CD4-positive, alpha-beta T cell treated with Interleukin-4 for 1 hour (primary cell): Measurements from ENCODE around the gene INO80D.
"Not testable (repeated sequence)": the region's sequence is repeated elsewhere in the genome, so short reads cannot be mapped to it uniquely, and the experiment has no call there.

Experiments used
- DNase-seq, 2 donors: peaks; one replicate each; pipeline ENCODE4 v3.0.0-alpha.2; 2020 to 2022

INO80D gene

GRCh38 chr2:206084439-206084869 is 1.5 kb downstream of the INO80D start:
- DNase-seq = peak in 1 of 2 donors; percentile 25

DNA sequence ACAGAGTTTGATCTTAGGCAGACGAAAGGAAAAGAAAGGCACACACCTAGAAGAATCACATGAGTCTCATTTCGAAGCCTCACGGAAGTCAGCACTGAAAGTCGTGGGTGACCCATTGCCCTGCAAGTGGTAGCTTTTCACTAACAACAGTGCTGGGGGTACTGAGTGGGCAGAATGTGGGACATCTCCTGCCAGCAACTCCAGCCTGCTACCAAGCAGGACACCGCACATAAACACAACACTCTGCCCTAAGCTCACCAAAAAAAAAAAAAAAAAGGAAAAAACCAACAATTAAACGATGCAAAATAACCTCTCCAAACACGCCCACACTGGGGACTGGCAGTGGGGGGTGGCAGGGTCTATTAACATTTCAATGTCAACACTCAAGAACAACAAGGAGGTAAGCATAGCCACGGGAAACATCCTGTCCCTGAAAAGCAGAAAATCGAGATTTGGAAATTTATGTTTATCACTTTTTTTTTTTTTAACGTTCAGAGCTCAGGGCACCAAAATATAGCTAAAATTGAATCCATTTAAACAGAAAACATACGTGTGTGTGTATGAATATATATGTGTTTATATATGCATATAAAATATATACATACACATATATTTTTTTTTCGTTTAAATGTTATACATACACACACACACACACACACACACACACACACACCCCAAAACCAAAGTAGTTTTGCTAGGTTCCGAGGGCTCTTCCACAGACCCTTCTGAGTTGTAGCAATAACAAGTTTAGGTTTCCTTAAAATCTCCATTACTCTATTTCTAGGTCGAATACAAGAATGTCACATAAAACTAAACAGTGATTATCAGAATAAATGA is 2.2 kb downstream of the INO80D start:
- peak in 1 of 2 donors; percentile 34 for DNase-seq

DNA sequence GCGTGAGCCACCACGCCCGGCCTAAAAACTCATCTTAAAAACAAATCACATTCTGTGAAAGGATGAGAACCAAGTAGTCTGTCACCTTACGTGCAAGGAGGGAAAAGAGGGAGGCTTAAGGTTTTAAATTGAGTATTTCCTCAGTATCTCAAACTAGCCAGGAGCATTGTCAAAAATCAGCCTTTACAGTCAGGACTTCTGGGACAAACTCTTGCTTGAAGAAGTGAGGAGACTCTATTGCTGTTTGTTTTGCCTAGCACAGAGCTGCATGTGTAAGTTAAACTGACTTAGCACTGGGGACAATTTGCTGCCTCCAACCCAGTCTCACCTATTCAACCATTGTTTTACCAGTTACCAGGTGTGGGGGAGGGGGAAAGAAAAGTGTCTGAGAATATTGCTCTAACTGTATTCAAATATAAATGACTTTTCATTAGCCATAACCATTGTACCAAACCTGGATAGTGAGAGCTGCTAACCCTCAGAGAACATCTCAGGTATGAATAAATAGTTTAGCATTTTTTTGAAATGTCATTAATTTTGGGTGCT is 3.6 kb downstream of the INO80D start:
- DNase-seq = no peak

DNA sequence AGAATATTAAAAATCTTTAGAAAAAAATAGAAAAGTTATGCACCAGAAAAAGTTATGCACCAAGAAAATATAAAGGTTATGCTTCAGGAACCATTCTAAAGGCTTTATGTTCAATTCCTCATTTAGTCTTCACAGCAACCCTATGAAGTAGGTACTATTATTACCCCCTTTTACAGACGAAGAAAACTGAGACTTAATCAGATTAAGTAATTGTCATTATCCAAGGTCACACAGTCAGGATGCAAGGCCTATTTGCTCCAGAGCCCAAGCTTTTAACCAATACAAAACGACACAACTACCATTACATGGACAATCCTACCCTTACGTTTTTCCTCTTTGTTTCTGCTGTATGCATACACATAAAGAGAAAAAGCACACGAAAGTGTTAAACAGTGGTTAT is 5.0 kb downstream of the INO80D start:
- DNase-seq = no peak

- no peak for DNase-seq
Observed at GRCh38 chr2:206079699-206080465, 6.1 kb downstream of the INO80D start.

GRCh38 chr2:206077879-206078278 is 8.1 kb downstream of the INO80D start:
- not testable (repeated sequence) for DNase-seq

DNA sequence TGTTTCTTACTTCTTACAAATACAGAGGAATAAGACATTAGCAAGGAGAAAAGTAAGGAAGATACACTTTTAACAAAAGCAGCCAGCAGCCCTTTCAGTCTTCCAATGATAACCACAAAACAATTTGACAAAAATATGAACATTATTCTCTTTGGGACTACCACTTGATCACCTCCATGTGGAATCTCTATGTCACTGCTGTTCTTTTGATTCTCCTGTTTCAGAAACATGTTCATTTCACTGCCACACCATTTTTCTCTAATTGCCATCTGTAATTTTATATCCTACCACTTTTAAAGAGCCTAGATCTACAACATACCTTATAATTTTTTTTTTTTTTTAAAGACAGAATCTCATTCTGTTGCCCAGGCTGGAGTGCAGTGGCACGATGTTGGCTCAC is 10.9 kb downstream of the INO80D start:
- no peak for DNase-seq

DNA sequence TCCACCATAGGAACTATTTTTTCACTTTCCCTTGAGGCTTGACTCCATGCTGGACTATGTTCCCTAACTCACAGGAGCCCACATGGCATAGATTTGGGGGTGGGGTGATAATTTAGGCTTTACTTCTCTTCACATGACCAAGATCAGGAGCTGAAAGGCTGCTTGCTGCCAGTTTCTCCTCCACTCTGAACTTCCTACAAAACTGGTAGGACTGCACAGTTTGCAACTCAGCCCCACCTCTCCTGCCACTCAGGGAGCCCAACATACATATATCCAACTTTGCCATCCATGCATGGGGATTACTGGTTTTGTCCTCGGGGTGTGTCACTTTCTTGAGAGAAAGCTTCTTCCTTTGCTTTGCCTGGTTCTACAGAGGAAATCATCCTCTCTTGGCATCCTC is 14.2 kb downstream of the INO80D start:
- DNase-seq = no peak

DNA sequence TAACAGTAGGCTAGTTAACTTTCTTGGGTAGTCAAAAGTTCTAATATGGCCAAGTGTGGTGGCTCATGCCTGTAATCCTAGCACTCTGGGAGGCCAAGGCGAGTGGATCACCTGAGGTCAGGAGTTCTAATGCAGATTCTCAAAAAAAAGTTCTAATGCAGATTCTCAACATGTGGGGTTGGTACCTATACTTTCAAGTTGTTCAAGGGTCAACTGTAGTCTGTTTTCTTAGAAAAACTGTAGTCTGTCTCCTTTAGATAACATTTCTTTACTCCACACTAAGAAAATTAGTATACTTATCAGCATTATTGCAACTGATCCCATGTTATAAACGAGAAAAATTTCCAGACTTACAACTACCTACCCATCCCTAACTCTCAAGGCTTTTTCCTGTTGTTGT is 16.6 kb downstream of the INO80D start:
- no peak for DNase-seq

GRCh38 chr2:206068207-206068606 is 17.8 kb downstream of the INO80D start:
- DNase-seq = no peak

DNA sequence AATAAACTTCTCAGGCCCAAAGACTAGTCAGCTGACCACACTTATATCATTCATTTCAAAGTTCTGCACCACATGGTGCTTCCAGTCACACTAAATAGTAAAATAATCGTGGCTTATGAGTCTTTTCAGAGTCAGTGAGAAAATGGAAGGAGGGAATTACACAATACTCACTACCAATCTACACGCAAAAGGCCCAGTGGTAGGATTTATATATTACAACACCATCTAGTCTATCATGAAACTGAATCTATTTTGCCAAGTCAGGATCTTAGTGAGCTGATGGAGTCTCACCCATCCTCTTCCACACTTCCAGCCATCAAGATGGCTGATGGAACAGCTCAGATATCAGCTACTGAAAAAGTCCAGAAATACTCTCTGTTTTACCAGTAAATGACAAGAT is 21.9 kb downstream of the INO80D start:
- no peak for DNase-seq

- DNase-seq = no peak
Observed at GRCh38 chr2:206063635-206064034, 22.3 kb downstream of the INO80D start.

DNA sequence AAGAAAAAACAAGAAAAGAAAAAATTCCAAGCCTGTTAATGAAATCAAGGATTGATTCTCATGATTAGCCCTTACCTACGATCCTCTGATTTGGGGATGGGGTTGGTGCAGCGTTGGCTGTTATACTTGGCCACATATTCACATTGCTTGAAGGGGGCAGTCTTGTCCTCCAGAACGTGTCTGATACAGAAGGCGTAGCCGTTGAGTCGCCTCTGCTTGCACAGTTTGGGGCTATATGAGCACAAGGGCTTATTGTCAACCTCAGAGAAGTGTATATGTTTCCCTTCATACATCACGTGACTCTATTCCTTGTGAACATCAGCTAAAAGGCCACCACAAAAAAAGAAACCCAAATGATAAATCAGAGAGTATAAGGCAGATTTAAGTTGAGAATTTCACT is 23.2 kb downstream of the INO80D start:
- no peak for DNase-seq

DNA sequence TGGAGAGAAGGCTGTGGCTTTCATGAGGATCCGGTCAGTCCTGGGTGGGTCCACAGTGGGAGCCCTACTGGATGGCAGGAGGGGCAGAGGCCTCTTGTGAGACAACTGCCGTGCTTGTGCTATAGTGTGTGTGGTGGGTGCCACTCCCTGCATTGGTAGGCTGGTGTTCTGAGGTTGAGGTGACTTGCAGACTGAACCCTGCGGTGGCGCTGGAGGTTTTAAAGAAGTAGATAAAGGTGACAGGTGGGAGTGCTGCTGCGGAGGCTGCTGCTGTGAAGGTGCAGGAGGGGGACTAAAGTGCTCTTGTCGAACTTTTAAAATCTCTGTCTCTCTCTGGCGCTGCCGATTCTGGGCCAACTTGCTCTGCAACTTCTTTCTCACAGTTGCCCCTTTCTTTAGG is 29.7 kb downstream of the INO80D start:
- no peak for DNase-seq

GRCh38 chr2:206054952-206055351 is 31.0 kb downstream of the INO80D start:
- DNase-seq = no peak

- DNase-seq = no peak
Observed at GRCh38 chr2:206051912-206052311, 34.1 kb downstream of the INO80D start.

DNA sequence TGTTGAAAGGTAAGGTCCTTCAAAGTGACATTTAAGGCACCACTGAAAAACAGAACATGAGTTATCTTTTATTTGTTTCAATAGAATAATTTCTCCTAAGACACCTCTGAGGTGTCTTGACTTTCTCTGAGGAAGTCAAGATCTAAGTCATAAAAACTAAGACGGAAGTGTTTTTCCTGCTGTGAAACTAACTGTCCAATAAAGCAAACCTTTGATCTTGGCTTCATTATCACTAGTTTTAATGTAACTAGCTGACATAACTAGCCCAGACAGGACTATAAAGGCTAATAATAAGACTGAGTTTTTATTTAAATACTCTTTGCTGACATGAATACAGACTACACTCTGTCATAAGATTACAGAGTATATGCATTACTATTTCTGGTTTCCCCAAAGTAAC is 36.6 kb downstream of the INO80D start:
- DNase-seq = no peak

DNA sequence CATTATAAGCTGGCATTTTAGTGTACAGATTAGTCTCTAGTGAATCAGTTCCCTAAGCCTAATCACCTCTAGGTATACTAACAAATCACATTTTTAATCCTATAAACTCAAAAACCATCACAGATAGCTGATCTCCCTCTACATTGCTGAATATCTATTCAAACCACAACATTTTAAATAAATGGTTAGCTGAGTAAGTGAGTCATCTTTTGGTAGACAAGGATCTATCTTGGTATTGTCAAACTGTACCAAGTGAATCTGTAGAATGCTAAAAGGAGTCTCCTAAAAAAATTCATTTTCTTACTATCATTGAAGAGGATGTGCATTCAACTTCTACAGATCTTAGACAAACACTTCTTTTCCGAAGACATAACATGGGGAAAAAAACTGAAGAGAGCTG is 40.7 kb downstream of the INO80D start:
- DNase-seq = no peak

- no peak for DNase-seq
Observed at GRCh38 chr2:206040525-206040924, 45.4 kb downstream of the INO80D start.

- DNase-seq = not testable (repeated sequence)
Observed at GRCh38 chr2:206035393-206035792, 50.6 kb downstream of the INO80D start.

- not testable (repeated sequence) for DNase-seq
Observed at GRCh38 chr2:206033452-206033851, 52.5 kb downstream of the INO80D start.

DNA sequence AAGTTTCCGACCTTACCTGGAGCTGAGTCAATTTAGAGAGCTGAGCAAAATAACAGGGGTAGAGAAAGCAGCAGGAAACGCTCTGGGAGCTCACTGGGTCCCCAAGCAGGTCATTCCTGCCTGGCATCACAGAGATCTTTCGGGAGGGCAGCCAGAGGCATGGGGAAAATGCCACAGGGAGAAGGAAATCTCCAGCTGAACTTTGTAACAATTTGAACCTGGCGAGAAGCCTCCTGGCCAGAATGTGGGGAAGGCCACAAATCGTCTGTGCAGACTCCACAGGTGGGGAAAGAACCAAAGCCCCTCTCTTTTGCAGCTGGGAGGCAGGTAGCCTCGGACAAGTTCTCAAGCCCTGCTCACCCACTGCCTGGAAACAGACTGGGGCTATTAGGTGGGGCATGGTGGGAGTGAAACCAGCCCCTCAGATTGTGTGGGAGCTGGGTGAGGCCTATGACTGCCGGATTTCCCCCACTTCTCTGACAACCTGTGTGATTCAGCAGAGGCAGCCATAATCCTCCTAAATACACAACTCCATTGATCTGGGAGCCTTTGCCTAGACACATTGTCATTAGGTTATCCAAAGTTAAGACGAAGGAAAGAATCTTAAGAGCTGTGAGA is 53.9 kb downstream of the INO80D start:
- DNase-seq = no peak

DNA sequence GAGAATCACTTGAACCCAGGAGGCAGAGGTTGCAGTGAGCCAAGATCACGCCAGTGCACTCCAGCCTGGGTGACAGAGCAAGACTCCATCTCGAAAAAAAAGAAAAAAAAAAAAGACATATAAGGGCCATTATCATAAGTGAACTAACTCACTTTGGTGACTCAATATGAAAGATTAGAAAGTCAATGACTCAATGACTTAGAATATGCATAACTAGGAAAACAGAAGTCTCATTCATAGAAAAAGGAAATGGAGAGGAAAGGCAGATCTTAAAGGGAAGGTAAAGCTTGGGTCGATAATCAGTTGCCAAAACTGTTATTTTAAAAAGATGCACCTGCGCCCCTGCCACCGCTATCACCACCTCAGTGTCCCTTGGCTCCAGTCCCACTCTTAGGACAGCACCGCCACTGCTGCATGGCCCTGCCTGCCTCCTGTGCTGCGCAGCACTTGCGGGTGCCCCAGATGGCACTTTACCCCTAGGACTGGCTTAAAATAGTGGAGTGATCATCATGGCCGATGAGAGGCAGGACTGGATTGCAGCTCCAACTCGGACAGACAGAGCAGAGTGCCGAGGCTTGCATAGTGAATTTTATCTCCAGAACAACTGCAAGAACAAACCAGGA is 54.7 kb downstream of the INO80D start:
- DNase-seq = no peak
